Measurements from ENCODE around the gene SGPL1. TPM values are rescaled to one million over a fixed set of nuclear protein-coding genes. Genes with fewer than 3 reads are reported as not detected.

The SGPL1 gene
- total RNA-seq, 4 donors from 2014 or later, result 24.9 to 65.4 (median 61.3) TPM

GRCh38 chr10:70845816-70846215, 30.1 kb downstream of the SGPL1 start:
- no peaks in the 10 kb centered on the region for H3K9me3 ChIP-seq

GRCh38 chr10:70846795-70847194, 31.0 kb downstream of the SGPL1 start:
- TF ChIP-seq POLR2AphosphoS5 (IDR thresholded peaks at IDR 0.05) (no peak), CTCF (IDR thresholded peaks at IDR 0.05) (no peak), EP300 (IDR thresholded peaks at IDR 0.05; ENCODE audit: low read depth) (no peak), POLR2A (IDR thresholded peaks at IDR 0.05) (no peak)
- Histone ChIP-seq H3K36me3 (no peaks in the 10 kb centered on the region), H3K4me3 (no peak overlapping the region), H3K4me1 (peaks cover 10 to 53% (median 41%) of the 10 kb centered on the region in 4 donors), H3K9me3 (no peaks in the 10 kb centered on the region), H3K27ac (no peak overlapping the region), H3K27me3 (no peaks in the 10 kb centered on the region)
- no peak for DNase-seq
- intact Hi-C loops (cut with DNase I; ENCODE audit: low total_unique reads), result no loop called here
- in situ Hi-C loops (cut with MboI; ENCODE audit: low pct_ligation_motif_present in 1 of 4, low pct_unique_long_range_greater_than_20kb in 1 of 4, low sequenced_read_pairs in 3 of 4), result no loop called here
- 85 to 88% methylated on average over 2 of the region's 2 CpGs for WGBS, 2 donors (ENCODE audit: low coverage in 1 of 2)

More at GRCh38 chr10:70845816-70846215, 30.1 kb downstream of the SGPL1 start:
- 62 to 83% methylated on average over 1 of the region's 1 CpG for WGBS, 2 donors (ENCODE audit: low coverage in 1 of 2)
- no peaks in the 10 kb centered on the region for H3K27me3 ChIP-seq
- in situ Hi-C loops (cut with MboI; ENCODE audit: low pct_ligation_motif_present in 1 of 4, low pct_unique_long_range_greater_than_20kb in 1 of 4, low sequenced_read_pairs in 3 of 4) (no loop called here), intact Hi-C loops (cut with DNase I; ENCODE audit: low total_unique reads) (no loop called here)
- peaks cover 10 to 47% (median 37%) of the 10 kb centered on the region in 4 donors for H3K4me1 ChIP-seq
- no peak for DNase-seq
- no peak overlapping the region for H3K4me3 ChIP-seq
- H3K36me3 ChIP-seq, result no peaks in the 10 kb centered on the region
- H3K27ac ChIP-seq, result no peak overlapping the region
- TF ChIP-seq POLR2A (IDR thresholded peaks at IDR 0.05) (no peak), POLR2AphosphoS5 (IDR thresholded peaks at IDR 0.05) (no peak), EP300 (IDR thresholded peaks at IDR 0.05; ENCODE audit: low read depth) (no peak), CTCF (IDR thresholded peaks at IDR 0.05) (no peak)

GRCh38 chr10:70847659-70848360, 32.1 kb downstream of the SGPL1 start:
- no peak overlapping the region for H3K27ac ChIP-seq
- no peaks in the 10 kb centered on the region for H3K36me3 ChIP-seq
- no peaks in the 10 kb centered on the region for H3K9me3 ChIP-seq
- TF ChIP-seq POLR2A (IDR thresholded peaks at IDR 0.05) (no peak), POLR2AphosphoS5 (IDR thresholded peaks at IDR 0.05) (no peak), CTCF (IDR thresholded peaks at IDR 0.05) (no peak), EP300 (IDR thresholded peaks at IDR 0.05; ENCODE audit: low read depth) (no peak)
- H3K27me3 ChIP-seq, result no peaks in the 10 kb centered on the region
- peaks cover 11 to 63% (median 47%) of the 10 kb centered on the region in 4 donors for H3K4me1 ChIP-seq
- whole genome bisulfite sequencing, 2 donors (ENCODE audit: low coverage in 1 of 2), result 70 to 83% methylated on average over 1 of the region's 1 CpG
- in situ Hi-C loops (cut with MboI; ENCODE audit: low pct_ligation_motif_present in 1 of 4, low pct_unique_long_range_greater_than_20kb in 1 of 4, low sequenced_read_pairs in 3 of 4) (no loop called here), intact Hi-C loops (cut with DNase I; ENCODE audit: low total_unique reads) (no loop called here)
- no peak for DNase-seq
- no peak overlapping the region for H3K4me3 ChIP-seq

- no peak for DNase-seq
- intact Hi-C loops (cut with DNase I; ENCODE audit: low total_unique reads) (no loop called here), in situ Hi-C loops (cut with MboI; ENCODE audit: low pct_ligation_motif_present in 1 of 4, low pct_unique_long_range_greater_than_20kb in 1 of 4, low sequenced_read_pairs in 3 of 4) (no loop called here)
- H3K9me3 ChIP-seq, result no peaks in the 10 kb centered on the region
- H3K4me1 ChIP-seq, result peaks cover 12 to 62% (median 41%) of the 10 kb centered on the region in 4 donors
- H3K36me3 ChIP-seq, result peaks cover 0 to 4% (median 0%) of the 10 kb centered on the region in 4 donors
- no peak overlapping the region for H3K27ac ChIP-seq
- WGBS, 2 donors (ENCODE audit: low coverage in 1 of 2), result 62 to 73% methylated on average over 2 of the region's 2 CpGs
- H3K27me3 ChIP-seq, result no peaks in the 10 kb centered on the region
- H3K4me3 ChIP-seq, result no peak overlapping the region
- TF ChIP-seq POLR2A (IDR thresholded peaks at IDR 0.05) (no peak), EP300 (IDR thresholded peaks at IDR 0.05; ENCODE audit: low read depth) (no peak), CTCF (IDR thresholded peaks at IDR 0.05) (no peak), POLR2AphosphoS5 (IDR thresholded peaks at IDR 0.05) (no peak)
Measured at GRCh38 chr10:70849582-70850016, 33.9 kb downstream of the SGPL1 start.
